Aorta (tissue), 5 donors: Measurements from ENCODE around the gene MAP3K4. TPM values are rescaled to one million over a fixed set of nuclear protein-coding genes. Genes with fewer than 3 reads are reported as not detected.
A peak's percentile ranks its signal among the peaks of the same experiment; 100 is the strongest.

ENCODE experiments used
- ATAC-seq: fragments of 200-7000 bp; cut with Tn5 transposase; one replicate; pipeline ENCODE4 v1.9.1; 2022; ENCODE audit warnings: moderate library complexity; ENCODE audit not compliant: low FRiP score
- DNase-seq, 2 donors: peaks; one replicate each; pipeline ENCODE4 v3.0.0-alpha.2; 2020
- H3K27ac ChIP-seq, 2 donors: one replicate each; pipeline ENCODE4 v1.5.1; 2013; ENCODE audit warnings: low read length in 2 of 2, mild to moderate bottlenecking in 2 of 2, moderate library complexity in 2 of 2, control low read depth in 1 of 2, inconsistent platforms in 1 of 2, low read depth in 1 of 2
- H3K27me3 ChIP-seq, 2 donors: one replicate each; pipeline ENCODE4 v1.6.1; 2013; ENCODE audit warnings: control low read depth in 1 of 2, low read length in 1 of 2, mild to moderate bottlenecking in 1 of 2, moderate library complexity in 1 of 2; ENCODE audit not compliant: insufficient read depth in 2 of 2, control insufficient read depth in 1 of 2
- H3K36me3 ChIP-seq, 2 donors: one replicate each; pipeline ENCODE4 v1.6.1; 2013; ENCODE audit warnings: control low read depth in 1 of 2, low read length in 1 of 2, mild to moderate bottlenecking in 1 of 2; ENCODE audit not compliant: insufficient read depth in 2 of 2, control insufficient read depth in 1 of 2
- H3K4me1 ChIP-seq, 2 donors: one replicate each; pipeline ENCODE4 v1.6.1; 2013; ENCODE audit warnings: low read length in 2 of 2, control low read depth in 1 of 2, mild to moderate bottlenecking in 1 of 2, moderate library complexity in 1 of 2; ENCODE audit not compliant: insufficient read depth in 2 of 2, control insufficient read depth in 1 of 2
- H3K4me3 ChIP-seq, 2 donors: one replicate each; pipeline ENCODE4 v1.5.1; 2013; ENCODE audit warnings: low read length in 2 of 2, control low read depth in 1 of 2, mild to moderate bottlenecking in 1 of 2
- H3K9me3 ChIP-seq: one replicate; pipeline ENCODE4 v1.6.1; 2013; ENCODE audit warnings: mild to moderate bottlenecking, low read length; ENCODE audit not compliant: control insufficient read depth
- WGBS, 2 donors: extraction: QIAGEN DNeasy Blood & Tissue Kit; methylation state at CpG; one replicate each; pipeline ENCODE4 v1.1.7; 2013; 5-methylcytosine and 5-hydroxymethylcytosine counted together
- intact Hi-C, 2 donors: fragments of 100-400 bp; cut with DNase I; formaldehyde crosslinking; loops; one replicate each; pipeline versions ENCODE4 v1.14.2 to v1.15.0; 2022
- polyA plus RNA-seq, 2 donors: library from polyadenylated mRNA; stranded (reverse); fragments of 200-250 nt; gene quantifications; one replicate each; pipeline ENCODE4 v1.2.3, GENCODE V29; 2013
- total RNA-seq, 2 donors: library from RNA; stranded (reverse); fragmentation: NEBNext Ultra II Directional; extraction: Animal tissue kit (Norgen Biotek cat#: 25700); gene quantifications; one replicate each; pipeline ENCODE4 v1.2.1, GENCODE V29; 2021
- donor health status: healthy with polysubstance abuse.
- donor health status: Bipolar disorder and iron deficiency.
- donor health status: DM: no; HTN: no; CAD: no.
- donor health status: DM: no; HTN: no; CAD: no.
- donor health status: DM: yes; HTN: yes; CAD: no.

The MAP3K4 gene
- total and polyA plus RNA-seq, 4 donors, result 5.3 to 63.7 (median 32.8) TPM

DNA sequence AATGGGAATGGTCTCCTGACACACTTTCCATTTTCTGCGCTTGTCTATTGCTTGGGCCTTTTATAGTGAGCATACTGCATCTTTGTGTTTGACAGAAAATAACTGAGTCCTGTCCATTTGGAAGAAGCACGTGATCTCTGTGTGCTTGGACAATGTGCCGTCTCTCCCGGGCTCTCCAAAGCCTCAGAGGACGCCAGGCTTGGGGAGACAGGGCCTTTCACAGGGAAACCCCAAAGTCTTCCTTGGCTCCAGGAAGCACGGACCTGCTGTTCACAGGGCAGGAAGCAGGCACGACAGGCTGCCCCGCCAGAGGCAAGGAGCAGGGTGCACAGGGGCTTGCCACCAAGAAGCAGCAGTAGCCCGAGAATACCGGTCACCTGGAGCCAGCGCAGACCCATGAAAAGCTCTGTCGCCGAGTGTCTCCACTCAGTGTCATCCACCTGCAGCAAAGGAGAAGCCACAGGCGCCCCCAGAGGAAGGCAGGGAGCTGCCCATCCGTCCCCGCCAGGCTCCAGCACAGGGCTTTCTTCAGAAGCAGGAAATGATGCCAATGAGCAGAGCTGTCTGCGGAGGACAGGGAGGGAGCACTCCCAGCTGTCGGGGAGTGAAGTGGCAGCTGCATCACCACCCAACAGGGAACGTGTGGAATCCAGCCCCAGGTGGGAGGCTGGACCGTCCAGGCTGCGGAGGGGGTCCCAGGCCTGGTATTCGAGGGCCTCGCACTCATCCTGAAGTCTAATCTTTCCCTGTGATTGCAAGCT is 147.2 kb downstream of the MAP3K4 start:
- H3K36me3 ChIP-seq, result peaks cover 0 to 2% of the 10 kb centered on the region in 2 donors
- no peak overlapping the region for H3K4me3 ChIP-seq
- no peaks in the 10 kb centered on the region for H3K4me1 ChIP-seq
- DNase-seq (peak in 1 of 2 donors; percentile 66), ATAC-seq (no peak)
- WGBS, 2 donors, result 93 to 94% methylated on average over 23 of the region's 23 CpGs
- H3K9me3 ChIP-seq, result no peaks in the 10 kb centered on the region
- H3K27me3 ChIP-seq, result no peaks in the 10 kb centered on the region
- intact Hi-C loops, result no loop called here
- no peak overlapping the region for H3K27ac ChIP-seq

DNA sequence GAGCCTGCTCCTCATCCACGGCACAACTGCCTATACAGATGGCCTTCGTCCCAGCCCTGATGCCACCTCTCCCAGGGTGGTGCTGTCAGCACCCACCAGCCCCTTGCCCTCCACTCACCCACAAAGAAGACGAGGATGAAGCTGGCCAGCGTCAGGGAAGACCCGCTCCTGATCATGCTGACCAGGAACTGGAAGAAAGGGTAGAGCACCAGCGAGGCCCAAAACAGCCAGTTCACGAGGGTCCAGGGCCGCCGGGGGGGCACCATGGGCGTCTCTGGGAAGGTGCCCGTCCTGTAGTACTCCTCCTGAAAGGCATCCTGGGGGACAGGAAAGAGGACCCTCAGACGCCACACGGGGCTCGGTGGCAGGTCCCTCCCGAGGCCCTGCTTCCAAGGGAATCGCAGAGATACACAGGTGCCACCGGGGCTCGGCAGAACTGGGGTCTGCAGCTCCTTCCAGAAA is 147.8 kb downstream of the MAP3K4 start:
- H3K27ac ChIP-seq, result no peak overlapping the region
- no peaks in the 10 kb centered on the region for H3K27me3 ChIP-seq
- WGBS, 2 donors, result 95 to 96% methylated on average over 18 of the region's 18 CpGs
- ATAC-seq (no peak), DNase-seq (no peak)
- H3K4me3 ChIP-seq, result no peak overlapping the region
- intact Hi-C loops, result no loop called here
- H3K9me3 ChIP-seq, result no peaks in the 10 kb centered on the region
- H3K36me3 ChIP-seq, result peaks cover 0 to 2% of the 10 kb centered on the region in 2 donors
- H3K4me1 ChIP-seq, result no peaks in the 10 kb centered on the region

DNA sequence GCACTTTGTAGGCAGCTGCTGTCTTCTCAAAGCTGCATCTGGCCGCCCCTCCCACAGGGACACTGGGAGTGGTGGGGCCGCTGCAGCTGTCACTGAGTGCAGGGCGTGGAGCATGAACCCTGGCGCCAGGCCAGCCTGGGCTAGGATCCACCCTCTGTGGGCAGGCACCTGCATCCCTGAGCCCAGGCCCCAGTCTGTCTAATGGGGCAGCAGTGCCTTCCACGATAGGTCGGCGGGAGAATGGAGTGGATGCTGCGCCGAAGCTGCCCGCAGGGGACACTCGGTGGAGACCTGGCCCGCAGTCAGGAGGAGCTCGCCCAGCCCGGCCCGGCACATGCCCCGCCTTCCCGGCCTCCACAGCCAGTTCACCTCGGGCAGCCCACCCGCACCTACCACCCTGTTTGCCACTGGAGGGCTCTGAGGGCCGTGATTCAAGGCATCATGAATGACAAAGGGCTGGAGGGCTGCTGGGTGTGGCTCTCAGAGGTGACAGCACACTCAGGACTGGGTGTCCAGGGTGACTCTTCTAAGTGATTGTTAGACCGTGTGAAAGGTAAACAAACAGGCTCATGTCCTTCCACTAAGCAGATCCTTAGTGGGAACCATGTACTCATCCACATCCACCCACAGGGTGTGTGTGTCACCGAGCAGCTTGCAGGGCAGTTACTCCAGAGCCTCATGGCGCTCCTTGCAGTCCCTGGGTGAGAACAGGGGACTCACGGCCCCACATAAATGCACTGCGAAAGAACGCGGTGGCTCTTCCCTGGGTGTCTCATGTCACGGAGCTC is 148.4 kb downstream of the MAP3K4 start:
- intact Hi-C loops, result no loop called here
- Histone ChIP-seq H3K36me3 (peaks cover 0 to 2% of the 10 kb centered on the region in 2 donors), H3K4me1 (no peaks in the 10 kb centered on the region), H3K27me3 (no peaks in the 10 kb centered on the region), H3K9me3 (no peaks in the 10 kb centered on the region), H3K27ac (no peak overlapping the region), H3K4me3 (no peak overlapping the region)
- peak in 1 of 2 donors; percentile 79 for DNase-seq
- WGBS, 2 donors, result 89 to 91% methylated on average over 28 of the region's 28 CpGs
- no peak for ATAC-seq

DNA sequence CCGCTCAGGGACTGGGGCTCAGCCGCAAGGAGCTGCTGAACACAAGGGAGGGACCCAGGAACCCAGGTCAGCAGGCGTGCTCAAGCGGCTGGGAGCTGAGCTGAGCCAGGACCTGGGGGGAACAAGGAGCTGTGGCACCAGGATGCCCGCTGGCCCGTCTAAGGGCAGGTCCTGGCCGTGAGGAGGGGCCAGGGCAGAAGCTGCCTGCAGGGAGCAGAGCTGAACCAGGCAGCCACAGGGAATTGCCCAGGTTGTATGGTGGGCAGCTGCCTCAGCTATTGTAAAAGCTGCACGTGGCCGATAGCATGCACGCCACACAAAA is 148.9 kb downstream of the MAP3K4 start:
- no peaks in the 10 kb centered on the region for H3K4me1 ChIP-seq
- ATAC-seq, result no peak
- no peak overlapping the region for H3K4me3 ChIP-seq
- no peaks in the 10 kb centered on the region for H3K27me3 ChIP-seq
- DNase-seq, result peak in 1 of 2 donors; percentile 60
- peaks cover 0 to 2% of the 10 kb centered on the region in 2 donors for H3K36me3 ChIP-seq
- no peaks in the 10 kb centered on the region for H3K9me3 ChIP-seq
- WGBS, 2 donors, result 93 to 95% methylated on average over 10 of the region's 10 CpGs
- intact Hi-C loops, result no loop called here
- H3K27ac ChIP-seq, result no peak overlapping the region

DNA sequence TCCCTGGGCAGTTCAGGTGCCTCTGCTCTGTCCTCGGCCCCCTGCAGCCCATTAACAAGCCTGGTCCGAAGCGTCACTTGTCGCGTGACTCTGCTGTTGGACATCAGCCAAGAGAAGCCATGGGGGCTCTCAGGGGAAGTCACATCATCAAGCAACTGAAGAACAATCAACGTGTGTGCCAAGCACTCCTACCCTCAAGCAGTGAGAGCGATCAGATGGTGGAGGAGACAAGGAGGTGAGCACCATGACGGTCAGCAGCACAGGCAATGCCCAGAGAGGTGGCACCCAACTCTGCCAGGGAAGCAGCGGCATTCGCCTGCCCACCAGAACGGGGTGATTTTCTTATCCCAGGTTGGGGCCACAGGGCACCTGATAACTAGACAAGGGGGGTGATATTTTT is 149.6 kb downstream of the MAP3K4 start:
- DNase-seq, result peak in 1 of 2 donors; percentile 41
- H3K27me3 ChIP-seq, result no peaks in the 10 kb centered on the region
- H3K4me3 ChIP-seq, result no peak overlapping the region
- H3K27ac ChIP-seq, result no peak overlapping the region
- no peaks in the 10 kb centered on the region for H3K9me3 ChIP-seq
- no peaks in the 10 kb centered on the region for H3K4me1 ChIP-seq
- 78 to 81% methylated on average over 11 of the region's 11 CpGs for WGBS, 2 donors
- ATAC-seq, result no peak
- intact Hi-C loops, result no loop called here
- H3K36me3 ChIP-seq, result peaks cover 0 to 2% of the 10 kb centered on the region in 2 donors

DNA sequence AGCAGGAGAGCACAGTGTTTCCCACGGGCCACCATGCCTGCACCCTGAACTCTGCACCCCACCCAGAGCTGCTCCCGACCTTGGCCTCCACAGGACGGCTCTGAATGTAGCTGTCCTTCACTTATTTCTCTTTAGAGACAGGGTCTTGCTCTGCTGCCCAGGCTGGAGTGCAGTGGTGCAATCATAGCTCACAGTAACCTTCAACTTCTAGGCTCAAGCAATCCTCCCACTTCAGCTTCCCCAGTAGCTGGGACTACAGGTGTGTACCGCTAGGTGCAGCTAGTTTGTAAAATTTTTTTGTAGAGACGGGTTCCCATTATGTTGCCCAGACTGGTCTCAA is 151.4 kb downstream of the MAP3K4 start:
- Histone ChIP-seq H3K9me3 (no peaks in the 10 kb centered on the region), H3K27me3 (no peaks in the 10 kb centered on the region), H3K27ac (no peak overlapping the region), H3K4me3 (no peak overlapping the region), H3K36me3 (peaks cover 0 to 1% of the 10 kb centered on the region in 2 donors), H3K4me1 (no peaks in the 10 kb centered on the region)
- intact Hi-C loops, result no loop called here
- ATAC-seq, result no peak
- no peak for DNase-seq
- 94 to 95% methylated on average over 5 of the region's 5 CpGs for WGBS, 2 donors

DNA sequence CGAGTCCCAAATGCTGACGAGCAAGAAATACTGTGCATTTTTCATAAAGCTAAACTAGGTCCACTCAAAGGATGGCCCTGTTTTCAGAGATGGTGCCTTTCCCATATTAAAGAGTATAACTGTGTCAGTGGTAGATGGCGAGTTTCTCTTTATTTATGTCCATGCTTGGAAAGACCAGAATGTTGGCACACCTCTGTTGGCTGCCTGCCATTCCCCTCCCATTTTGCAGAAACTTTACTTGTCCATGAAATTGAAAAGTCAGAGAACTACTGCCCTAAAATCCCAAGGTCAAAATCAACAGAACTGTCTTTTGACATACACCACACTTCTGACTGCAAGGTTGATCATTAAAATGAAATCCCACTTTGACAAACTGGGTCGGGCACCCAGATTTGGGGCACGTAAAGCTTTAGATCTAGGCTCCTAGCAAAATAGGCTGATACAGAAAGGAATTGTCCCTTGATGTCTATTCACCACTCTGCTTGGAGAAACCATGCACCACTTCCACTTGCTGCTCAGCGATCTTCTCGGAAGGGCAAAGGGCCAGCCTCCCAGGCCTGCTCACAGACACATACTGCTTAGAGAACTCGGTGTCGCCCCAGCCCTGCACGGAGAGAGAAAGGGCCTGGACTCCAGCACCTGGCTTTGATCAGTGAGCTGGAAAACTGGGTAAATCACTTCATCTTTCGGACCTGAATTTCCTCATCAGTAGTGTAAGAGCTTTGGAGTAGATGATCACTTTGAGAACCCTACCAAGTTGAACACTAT is 152.3 kb downstream of the MAP3K4 start:
- Histone ChIP-seq H3K27me3 (no peaks in the 10 kb centered on the region), H3K9me3 (no peaks in the 10 kb centered on the region), H3K4me3 (no peak overlapping the region), H3K4me1 (no peaks in the 10 kb centered on the region), H3K36me3 (peaks cover 0 to 3% of the 10 kb centered on the region in 2 donors), H3K27ac (no peak overlapping the region)
- intact Hi-C loops, result no loop called here
- DNase-seq (no peak), ATAC-seq (no peak)
- 94% methylated on average over 11 of the region's 11 CpGs for WGBS, 2 donors

DNA sequence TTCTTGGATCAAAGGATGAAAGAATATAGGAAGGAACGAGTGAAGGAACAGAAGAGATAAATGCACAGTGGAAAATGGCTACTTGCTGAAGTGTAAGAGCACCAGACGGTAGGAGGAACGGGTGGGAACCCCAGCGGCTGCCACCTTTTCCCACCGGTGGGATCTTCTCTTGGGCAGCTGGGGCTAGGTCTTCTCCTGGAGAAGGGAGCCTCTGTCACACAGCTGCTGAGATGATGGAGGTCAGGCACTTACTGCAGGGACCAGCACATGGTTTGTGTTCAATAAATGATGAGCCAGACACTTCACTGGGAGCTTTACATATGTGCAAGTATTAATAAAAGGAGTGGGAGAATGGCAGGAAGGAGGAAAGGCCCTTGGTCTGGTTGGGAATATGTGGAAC is 158.6 kb downstream of the MAP3K4 start:
- peaks cover 0 to 3% of the 10 kb centered on the region in 2 donors for H3K36me3 ChIP-seq
- 92 to 95% methylated on average over 5 of the region's 5 CpGs for WGBS, 2 donors
- no peaks in the 10 kb centered on the region for H3K27me3 ChIP-seq
- H3K9me3 ChIP-seq, result no peaks in the 10 kb centered on the region
- H3K4me3 ChIP-seq, result no peak overlapping the region
- H3K27ac ChIP-seq, result no peak overlapping the region
- intact Hi-C loops, result loop anchor here (5.0 to 10.0 kb wide), 2 partner anchors 215 to 222 kb away; no protein-coding TSS in a partner anchor
- H3K4me1 ChIP-seq, result no peaks in the 10 kb centered on the region
- DNase-seq (no peak), ATAC-seq (no peak)
